ENCODE data around the gene DLK2.
A peak's percentile ranks its signal among the peaks of the same experiment; 100 is the strongest.
"Not testable (repeated sequence)": the region's sequence is repeated elsewhere in the genome, so short reads cannot be mapped to it uniquely, and the experiment has no call there.

DLK2 gene

GRCh38 chr6:43455531-43456428 lies at the start of gene DLK2:
Gene DLK2, minus strand, starts transcription at chr6:43455548. Its CDS starts 723 bp downstream, at chr6:43454825.
- DNase-seq: peak in 17 of 51 donors; percentile 3 to 52 (median 16)

GRCh38 chr6:43503443-43503842 lies 48.1 kb upstream of the DLK2 start:
- DNase-seq: no peak

- no peak for DNase-seq
Measured at GRCh38 chr6:43502666-43503065, 47.3 kb upstream of the DLK2 start.

- no peak for DNase-seq
Measured at GRCh38 chr6:43500921-43501320, 45.6 kb upstream of the DLK2 start.

- DNase-seq: no peak
Measured at GRCh38 chr6:43499028-43499815, 43.9 kb upstream of the DLK2 start.

GRCh38 chr6:43498291-43498690 lies 42.9 kb upstream of the DLK2 start:
- DNase-seq: not testable (repeated sequence)

- no peak for DNase-seq
Measured at GRCh38 chr6:43497689-43498088, 42.3 kb upstream of the DLK2 start.

GRCh38 chr6:43497129-43497396 lies 41.7 kb upstream of the DLK2 start:
- no peak for DNase-seq

- DNase-seq: peak in 14 of 51 donors; percentile 10 to 66 (median 25)
Measured at GRCh38 chr6:43496370-43497128, 41.2 kb upstream of the DLK2 start.

- no peak for DNase-seq
Measured at GRCh38 chr6:43495409-43495941, 40.1 kb upstream of the DLK2 start.

GRCh38 chr6:43494766-43495165 lies 39.4 kb upstream of the DLK2 start:
- DNase-seq: no peak

GRCh38 chr6:43494321-43494720 lies 39.0 kb upstream of the DLK2 start:
- no peak for DNase-seq

GRCh38 chr6:43493833-43494232 lies 38.5 kb upstream of the DLK2 start:
- peak in 4 of 51 donors; percentile 13 to 33 (median 24) for DNase-seq

GRCh38 chr6:43493230-43493629 lies 37.9 kb upstream of the DLK2 start:
- no peak for DNase-seq

GRCh38 chr6:43492673-43493072 lies 37.3 kb upstream of the DLK2 start:
- peak in 3 of 51 donors; percentile 62 to 72 (median 65) for DNase-seq

- DNase-seq: peak in 50 of 51 donors; percentile 32 to 94 (median 82)
Measured at GRCh38 chr6:43491750-43492661, 36.7 kb upstream of the DLK2 start.

- peak in 6 of 51 donors; percentile 21 to 64 (median 49) for DNase-seq
Measured at GRCh38 chr6:43490523-43490939, 35.2 kb upstream of the DLK2 start.

- DNase-seq: peak in 47 of 51 donors; percentile 24 to 97 (median 85)
Measured at GRCh38 chr6:43489277-43490072, 34.1 kb upstream of the DLK2 start.

- no peak for DNase-seq
Measured at GRCh38 chr6:43488667-43489276, 33.4 kb upstream of the DLK2 start.

All from hypothalamus (tissue), 51 donors.